ELF-1 (cell line): ENCODE measurements around the gene SPATA6L.

ENCODE experiments used
- DNase-seq: peaks from one replicate; pipeline ENCODE4 v3.0.0-alpha.2; 2016; ENCODE audit warnings: low read depth, low spot score

The SPATA6L gene

DNA sequence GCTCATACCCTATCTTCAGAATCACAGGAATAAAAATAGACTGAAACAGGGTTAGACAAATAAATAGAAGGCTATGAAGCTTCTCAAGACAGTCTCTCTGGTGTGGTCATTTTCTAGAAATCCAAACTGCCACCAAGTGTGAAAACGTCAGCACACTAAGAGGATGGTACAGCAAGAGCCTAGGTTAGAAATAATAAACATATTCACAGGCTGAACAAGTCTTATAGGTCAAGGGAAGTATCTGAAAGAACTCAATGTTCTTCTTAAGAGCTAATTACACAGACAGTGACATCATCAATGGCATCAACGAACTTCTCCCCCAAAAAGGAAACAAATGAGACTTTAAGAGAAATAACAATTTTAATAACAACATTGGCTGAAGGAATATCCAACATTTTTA is 26.9 kb downstream of the SPATA6L start:
- DNase-seq: no peak

DNA sequence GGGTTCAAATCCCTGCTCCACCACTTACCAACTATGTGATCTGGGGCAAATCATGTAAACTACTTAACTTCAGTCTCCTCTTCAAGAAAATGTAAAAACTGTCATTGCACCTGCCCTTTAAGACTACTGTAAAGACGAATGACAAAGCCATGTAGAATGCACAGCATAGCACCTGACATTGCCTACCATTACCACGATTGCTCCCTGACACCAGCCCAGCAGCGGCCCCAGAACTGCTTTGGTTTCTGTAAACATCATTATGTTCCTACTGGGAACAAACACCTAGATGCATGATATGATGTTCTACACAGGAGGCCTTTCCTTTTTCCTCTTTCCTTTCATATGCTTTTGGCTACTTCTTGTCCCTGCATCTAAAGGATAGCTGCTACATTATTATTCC is 27.3 kb downstream of the SPATA6L start:
- no peak for DNase-seq

DNA sequence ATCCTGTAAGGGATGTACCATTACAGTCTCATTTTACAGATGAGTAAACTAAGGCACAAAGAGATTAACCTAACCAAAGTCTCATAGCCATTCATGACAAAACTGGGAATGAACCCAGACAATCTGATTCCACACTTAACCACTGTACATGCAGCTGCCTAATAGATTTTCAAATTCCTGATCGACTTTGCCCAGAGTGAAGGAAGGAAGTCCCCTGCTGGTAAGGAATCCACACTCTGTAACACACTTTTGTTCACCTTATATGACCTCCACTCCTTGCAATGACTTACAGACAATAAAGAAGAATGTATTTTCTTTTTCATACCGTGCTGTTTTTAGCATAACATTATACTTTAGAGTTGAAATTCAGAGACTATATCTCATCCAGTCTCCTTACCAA is 35.4 kb downstream of the SPATA6L start:
- no peak for DNase-seq

DNA sequence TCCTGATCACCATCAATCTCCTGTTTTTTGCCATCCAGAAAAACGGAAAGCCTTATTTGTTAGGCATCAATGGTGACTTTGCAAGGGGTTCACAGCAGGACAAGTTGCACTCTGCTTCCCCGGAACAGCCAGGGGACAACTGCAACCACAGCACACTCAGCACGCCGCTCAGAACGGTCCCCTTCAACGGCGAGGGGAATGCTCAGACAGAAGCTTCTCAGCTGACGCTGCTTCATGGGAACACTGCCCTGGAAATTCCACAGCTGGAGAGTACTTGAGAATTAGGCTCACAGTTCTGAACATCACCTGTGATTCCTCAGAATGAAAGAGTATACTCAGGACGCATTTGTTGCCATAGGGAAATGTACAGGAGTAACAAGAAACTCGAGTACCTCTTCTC is 44.3 kb downstream of the SPATA6L start:
- DNase-seq: peak; percentile 47

DNA sequence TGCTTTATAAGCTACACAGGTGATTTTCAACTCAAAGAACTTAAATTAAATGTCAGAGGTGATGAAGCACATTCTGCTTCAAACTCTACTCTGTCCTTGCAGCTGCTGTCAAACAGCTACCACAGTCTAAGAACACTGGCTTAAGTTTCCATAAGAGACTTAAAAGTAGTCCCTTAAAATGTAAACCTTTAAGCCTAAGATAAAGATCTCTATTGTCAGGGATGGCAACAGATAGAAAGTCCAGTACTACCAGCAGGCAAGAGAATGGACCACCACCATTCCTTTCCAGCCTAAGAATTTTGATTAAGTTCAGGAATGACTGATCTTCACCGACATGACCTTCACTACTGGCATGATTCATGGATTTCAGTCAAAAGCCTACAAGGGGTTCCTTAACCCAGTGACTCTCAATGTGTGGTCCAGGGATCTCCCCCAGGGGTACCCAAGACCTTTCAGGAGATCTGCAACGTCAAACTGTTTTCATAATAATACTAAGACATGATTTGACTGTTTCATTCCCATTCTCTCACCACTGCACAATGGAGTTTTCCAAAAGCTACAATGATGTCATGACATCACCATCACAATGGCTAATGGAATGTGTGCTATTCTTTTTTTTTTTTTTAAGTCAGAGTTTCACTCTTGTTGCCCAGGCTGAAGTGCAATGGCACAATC is 45.3 kb downstream of the SPATA6L start:
- peak; percentile 49 for DNase-seq

DNA sequence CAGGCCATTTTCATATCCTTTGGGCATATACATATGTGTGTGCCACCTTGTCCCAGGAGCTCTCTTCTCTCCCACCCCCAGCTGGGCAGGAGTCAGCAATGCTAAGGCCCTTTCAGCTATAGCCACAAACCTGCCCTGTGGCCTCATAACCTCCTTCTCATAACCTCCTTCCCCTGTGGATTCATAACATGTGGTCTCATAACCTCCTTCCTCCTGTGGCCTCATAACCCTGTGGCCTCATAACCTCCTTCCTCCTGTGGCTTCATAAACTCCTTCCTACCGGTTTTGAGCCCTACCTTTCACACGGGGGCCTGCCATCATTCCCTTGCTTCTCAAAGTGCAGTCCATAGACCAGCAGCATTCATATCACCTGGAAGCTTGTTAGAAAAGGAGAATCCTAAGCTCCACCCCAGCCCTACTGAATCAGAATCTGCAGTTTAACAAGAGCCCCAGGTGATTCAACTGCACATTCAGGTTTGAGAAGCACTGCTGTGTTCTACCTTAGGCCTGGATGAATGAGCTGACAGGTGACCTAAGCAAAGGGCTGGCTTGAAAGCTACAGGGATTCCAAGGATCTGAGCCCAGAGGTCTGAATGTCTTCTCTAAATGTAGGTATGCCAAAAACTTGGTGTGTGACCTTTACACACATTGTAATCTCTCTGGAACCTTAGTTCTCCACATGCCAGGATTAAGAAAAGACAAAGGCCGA is 46.1 kb downstream of the SPATA6L start:
- DNase-seq: peak; percentile 74

DNA sequence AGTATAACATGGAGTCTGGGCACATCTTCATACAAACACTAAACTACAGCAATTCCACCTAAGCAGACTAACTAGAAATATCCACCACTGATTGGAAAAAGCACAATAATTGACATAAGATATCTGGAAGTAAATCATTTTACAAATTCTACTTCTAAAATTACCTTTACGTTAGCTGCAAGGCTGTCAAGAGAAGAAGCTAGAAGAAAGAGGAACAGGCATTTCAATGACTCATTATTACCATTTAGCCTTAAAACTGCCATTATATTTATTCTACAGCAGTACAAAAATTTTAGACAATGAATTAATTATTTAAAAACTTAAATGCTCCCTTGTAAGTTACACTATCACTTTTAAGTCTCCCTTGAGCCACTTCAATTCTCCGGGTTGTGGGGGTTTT is 47.6 kb downstream of the SPATA6L start:
- no peak for DNase-seq

DNA sequence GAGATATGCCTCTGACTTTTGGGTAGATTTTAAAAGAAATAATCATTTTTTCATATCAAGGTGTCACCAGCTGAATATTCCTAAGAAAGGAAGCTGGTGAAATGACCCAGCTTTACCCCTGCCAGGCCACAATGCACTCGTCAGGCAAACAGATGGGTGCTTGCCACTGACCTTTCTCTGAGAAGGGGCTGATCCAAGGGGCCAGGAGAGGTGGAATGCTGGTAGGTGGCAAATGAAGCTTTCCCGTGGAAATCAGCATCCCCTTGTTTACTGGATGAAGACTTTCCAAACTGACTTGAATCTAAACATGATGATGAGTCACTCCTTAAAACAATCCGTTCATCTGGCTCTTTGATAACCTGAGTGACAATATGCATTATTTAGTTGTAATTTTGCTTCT is 48.5 kb downstream of the SPATA6L start:
- DNase-seq: peak; percentile 15

DNA sequence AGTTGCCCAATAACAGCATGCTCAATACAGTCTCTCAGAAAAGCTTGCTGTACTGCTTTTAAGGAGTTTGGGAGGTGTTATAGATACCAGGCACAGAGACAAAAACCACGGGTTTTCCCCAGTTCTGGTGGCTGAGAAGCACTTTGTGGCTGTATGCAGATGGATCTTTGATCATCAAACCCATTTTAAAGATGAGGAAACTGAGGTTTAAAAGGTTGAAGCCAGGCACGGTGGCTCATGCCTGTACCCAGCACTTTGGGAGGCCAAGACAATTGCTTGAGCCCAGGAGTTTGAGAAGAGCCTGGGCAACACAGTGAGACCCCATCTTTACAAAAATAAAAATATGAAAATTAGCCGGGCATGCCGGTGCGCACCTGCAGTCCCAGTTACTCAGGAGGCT is 50.5 kb downstream of the SPATA6L start:
- DNase-seq: no peak

DNA sequence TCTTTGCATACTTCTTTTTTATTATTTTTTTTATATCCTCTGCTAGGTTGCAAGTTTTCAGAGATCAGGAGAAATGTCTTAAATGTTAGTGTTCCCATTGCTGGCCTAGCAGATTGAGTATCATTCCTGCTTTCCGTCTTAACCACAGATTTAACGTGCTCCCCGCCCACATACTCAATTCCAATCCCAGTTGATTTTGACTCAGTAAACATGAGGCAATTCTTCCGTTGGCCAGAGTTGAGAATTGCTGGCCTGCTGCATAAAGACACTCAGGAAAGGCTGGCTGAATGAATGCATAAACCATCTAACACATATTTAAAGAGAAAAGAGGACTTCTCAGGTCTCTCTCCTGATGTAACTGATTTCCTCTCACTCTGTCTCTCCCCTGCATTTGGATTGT is 51.0 kb downstream of the SPATA6L start:
- DNase-seq: no peak

DNA sequence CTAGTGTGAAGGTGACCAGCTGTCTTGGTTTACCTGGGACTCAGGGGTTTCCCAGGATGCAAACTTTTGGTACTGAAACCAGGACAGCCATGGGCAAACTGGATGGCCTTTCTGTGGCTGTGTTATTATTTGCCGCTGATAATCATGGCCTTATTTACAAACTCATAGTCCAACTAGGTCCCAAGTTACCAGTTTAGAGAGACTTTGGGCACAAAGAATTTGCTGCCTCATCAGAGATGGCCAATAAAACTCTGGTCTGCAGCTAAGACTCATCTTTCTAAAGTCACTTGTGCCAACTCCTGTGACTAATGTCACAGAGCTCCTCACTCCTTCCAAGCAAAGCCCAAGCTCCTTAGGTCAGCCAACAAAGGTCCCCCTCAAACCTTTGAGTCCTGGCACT is 51.7 kb downstream of the SPATA6L start:
- no peak for DNase-seq

DNA sequence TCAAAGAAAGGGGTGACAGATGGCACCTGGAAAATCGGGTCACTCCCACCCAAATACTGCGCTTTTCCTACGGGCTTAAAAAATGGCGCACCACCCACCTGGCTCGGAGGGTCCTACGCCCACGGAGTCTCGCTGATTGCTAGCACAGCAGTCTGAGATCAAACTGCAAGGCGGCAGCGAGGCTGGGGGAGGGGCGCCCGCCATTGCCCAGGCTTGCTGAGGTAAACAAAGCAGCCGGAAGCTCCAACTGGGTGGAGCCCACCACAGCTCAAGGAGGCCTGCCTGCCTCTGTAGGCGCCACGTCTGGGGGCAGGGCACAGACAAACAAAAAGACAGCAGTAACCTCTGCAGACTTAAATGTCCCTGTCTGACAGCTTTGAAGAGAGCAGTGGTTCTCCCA is 60.2 kb downstream of the SPATA6L start:
- DNase-seq: peak; percentile 50

DNA sequence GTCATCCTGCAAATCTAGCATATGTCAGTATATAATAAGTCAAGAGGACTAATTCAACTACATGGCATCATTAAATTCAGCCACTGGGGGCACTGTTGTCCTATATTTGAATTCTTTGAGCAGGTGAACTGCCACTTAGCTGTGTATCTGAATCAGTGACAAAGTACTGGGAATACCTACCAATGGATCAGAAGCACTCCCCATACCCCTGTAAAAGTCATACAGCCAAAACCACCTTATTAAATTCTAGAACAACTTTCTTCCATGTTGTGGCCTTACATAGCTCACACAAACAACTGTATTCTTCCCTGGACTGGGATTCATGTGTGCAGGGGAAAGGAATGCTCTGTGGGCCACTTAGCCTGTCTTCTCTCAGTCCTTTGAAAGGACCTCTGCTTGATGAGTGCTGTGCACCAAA is 61.6 kb downstream of the SPATA6L start:
- DNase-seq: peak; percentile 40

DNA sequence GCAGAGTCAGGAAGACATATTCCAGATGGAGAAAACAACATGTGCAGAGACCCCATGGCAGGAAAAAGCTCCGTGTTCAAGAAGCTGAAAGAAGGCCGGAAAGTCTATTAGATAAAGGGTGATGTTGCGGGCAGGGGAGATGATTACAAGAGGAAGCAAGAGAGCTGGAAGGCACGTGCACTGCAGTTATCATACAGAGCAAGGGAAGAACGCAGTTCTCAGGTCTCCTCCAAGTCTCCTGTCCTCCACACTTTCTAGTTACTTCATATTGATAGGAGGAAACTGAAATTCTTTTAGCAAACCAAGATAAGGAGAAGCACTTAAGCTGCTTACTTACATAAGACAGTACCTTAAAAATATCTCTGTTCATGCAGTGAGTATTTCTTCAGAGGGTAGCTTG is 62.5 kb downstream of the SPATA6L start:
- no peak for DNase-seq

DNA sequence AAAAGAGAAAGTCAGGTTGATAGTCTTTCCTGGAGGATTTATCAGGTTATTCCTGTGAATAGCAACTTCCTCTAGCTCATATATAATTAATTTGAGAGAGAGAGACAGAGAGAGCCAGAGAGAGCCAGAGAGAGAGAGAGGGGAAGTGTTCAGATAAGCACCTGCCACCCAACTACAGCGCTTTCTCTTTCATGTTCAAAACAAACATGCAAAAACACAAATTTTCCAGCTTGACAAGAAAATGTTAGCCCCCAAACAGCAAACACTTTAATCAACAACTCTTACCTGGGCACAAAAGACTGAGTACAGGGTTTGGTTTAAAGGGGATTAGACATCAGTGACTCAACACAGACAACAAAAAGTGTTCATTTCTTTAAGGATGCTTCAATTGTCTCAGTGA is 65.9 kb downstream of the SPATA6L start:
- DNase-seq: no peak

DNA sequence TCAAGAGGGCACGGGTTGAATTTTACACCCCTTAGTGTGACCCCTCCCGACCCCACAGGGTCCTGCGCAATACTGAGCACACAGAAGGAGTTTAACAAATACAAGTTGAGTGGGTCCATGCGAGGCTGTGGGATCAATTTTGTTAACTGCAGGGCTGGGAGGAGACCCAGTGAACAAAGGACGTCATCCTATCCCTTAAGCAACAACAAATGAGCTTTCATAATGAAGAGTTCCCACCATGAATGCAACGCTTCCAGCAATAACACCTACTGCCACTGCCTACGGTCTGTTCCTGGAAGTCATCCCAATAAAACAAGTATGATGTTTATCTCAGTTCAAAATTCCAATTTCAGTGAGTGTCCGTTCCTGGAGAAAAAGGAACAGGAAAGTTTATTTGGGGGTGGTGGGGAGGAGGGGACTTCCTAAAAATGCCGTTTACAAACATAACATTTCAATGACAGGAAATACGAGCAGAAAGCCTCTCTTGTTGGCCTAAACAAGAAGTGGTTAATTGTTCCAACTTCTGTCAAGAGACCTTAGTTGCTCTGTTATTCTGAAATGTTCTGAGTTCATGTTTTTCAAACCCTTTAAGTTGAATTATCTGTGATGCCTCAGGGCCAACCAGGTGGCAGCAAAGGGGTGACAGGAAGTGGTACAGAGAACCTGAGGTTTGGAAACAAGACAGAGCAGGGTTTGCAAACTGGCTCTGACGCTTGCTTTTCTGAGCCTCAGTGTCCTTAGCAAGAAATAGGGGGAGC is 69.9 kb downstream of the SPATA6L start:
- no peak for DNase-seq

DNA sequence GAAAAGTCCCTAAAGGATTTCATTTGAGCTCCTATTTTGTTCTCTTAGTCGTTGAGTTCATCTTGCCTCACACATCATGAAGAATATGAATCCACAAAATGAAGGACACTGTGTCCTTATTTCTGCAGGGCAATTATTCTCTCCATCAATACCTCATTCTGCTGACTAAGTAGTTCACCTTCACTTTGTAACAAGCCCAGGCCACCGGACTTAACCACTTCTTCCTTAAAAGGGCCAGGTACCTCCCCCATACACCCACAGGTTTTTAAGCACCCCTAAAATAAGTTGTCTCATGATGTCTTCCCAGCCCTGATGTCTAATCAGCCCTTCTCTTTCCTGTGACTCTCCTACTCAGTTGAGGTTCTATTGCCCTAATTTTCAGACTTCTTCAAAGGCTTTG is 71.3 kb downstream of the SPATA6L start:
- no peak for DNase-seq

DNA sequence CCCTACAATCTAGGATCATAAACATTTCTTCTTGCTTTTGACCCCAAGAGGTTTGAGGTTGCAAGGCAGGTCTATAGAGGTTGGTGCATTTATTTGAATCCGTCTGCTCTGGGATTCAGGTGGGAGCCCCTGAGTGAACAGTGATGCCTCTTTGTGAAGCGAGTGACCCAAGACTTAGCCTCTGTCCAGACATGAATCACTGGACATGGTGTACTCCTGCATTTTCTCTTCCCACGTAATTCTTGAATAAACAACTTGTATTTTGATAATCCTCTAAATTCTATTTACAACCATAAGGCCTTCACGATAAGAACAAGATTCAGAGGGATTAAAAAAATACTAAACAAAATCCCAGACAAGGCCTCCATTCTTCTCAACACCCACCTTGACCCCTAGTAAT is 71.7 kb downstream of the SPATA6L start:
- DNase-seq: no peak

DNA sequence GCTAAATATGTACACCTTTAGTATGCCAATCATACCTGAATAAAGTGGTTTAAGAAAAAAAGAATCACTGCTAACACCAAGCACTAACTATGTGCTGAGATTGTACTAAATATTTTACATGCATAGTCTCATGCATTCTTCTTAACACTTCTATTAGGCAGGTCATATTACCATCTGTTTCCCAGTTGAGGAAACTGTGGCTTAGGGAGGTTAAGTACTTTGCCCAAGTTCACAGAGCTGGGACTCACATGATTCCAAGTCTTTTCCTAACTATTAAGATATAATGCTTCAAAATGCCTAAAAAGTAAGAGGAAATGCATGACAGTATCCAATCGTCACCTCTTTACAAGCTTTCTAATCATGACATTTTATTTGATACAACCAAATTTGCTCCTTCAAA is 73.4 kb downstream of the SPATA6L start:
- DNase-seq: no peak

DNA sequence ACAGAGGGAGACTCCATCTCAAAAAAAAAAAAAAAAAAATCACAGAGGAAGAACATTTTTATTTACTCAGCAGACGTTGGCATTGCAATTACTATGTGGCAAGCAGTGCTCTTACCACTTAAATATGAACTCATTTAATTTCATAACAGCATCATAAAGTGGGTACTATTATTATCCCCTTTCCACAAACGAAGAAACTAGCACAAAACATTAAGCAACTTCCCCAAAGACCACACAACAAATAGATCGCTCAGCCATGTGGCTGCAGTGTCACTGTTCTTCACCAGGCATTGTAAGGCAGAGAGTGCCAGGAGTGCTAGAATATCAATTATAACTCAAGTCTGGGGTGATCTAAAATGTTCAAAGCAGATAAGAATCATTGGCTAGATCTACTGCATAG is 74.0 kb downstream of the SPATA6L start:
- no peak for DNase-seq

DNA sequence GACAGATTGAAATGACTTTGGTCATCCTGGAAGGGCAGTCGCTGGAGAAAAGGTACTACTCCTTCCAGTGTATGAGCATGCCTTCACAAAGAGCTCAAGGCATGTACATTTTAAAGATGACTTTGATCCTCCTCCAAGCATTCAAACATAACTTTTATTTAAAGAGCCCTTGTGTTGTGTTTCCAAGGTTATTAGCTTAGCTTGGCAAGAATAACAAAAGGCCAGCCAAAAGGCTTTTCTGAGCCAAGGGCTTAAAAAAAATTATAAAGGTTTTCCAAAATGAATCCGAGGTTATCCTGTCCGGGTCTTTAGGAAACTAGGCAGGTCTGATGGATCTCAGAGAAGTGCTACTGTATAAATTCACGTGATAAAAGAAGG is 75.2 kb downstream of the SPATA6L start:
- no peak for DNase-seq

DNA sequence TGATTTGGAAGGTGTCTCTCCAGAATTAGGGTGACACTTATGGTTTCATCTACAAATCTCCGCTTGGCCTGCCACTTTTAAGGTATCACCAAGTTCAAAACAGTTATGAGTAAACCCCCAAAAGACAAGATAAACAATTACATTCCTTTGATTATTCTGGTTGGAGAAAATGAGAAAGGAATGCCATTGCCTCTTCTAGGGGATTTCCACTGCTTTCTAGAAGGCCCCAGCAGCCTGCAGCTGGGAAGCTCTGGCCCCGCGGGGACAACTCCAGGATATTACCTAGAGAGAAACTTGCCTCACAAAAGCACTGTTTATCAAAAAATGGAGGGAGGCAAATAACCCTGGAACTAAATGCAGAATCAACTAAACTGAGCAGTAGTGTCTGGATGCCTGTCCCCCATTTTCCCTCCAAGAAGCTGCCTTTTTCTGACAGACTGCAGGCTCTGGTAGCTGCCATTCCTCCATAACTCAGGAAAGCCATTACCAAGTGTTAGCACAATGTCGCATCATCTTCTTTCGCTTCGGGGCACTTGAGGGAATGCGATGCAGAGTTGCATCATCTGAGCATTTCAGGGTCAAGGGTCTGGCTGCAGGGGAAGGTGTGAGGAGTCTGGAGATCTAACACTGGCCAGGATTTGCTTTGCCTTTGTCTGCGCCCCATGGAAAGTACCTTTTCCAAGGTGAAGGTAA is 75.7 kb downstream of the SPATA6L start:
- DNase-seq: peak; percentile 17
